ENCODE results near the gene PDZD4. TPM values are rescaled to one million over a fixed set of nuclear protein-coding genes. Genes with fewer than 3 reads are reported as not detected.

Gene PDZD4
- total RNA-seq, 2 experiments from 2014 or later: not detected

DNA sequence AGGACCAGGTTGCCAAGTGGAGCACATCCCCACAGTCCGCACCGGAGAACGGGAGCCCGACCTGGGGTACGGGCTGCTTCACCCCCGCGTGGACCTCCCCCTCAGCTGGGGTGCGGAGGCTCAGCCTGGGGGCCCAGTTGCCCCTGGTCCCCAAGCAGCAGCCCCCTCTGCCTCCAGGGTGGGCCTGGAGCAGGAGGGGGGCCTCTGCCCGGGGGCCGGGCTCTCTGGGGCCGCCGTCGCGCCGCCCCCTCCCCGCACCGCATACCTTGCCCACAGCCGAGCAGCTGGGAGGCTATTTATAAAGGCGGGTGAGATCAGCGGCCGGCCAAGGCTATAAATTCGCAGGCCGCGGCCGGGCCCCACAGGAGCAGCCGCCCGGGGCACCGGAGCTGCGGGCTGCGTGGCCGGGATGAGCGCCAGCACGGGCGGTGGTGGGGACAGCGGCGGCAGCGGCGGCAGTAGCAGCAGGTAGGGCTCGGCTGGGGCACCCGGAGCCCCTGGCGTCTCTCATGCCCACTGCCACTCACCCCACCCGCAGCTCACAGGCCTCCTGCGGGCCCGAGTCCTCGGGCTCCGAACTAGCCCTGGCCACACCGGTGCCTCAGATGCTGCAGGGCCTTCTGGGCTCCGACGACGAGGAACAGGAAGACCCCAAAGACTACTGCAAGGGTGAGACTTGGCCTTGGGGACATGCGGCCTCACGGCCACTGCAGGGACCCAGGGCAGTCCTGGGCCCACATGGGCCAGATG is 49.5 kb downstream of the PDZD4 start, which contains the start of gene SRPK3:
SRPK3 (plus strand) TSS at position 364 of the 750 bp plus-strand sequence; CDS start at position 410, 46 bp downstream.
- Histone ChIP-seq H3K4me2 (ENCODE audit: low read length) (no peak within 1 kb of the TSS), H3K9me2 (ENCODE audit: insufficient read depth, low read length) (no peaks in the 10 kb centered on the region), H3K4me3 (ENCODE audit: low read depth, low read length, poor library complexity, severe bottlenecking) (no peak within 1 kb of the TSS), H2AFZ (ENCODE audit: low read length) (no peak within 1 kb of the TSS), H3K27ac (ENCODE audit: low read depth, low read length, poor library complexity, severe bottlenecking) (no peak within 1 kb of the TSS), H3K4me1 (ENCODE audit: insufficient read depth, low read length, poor library complexity, severe bottlenecking) (peaks cover 3% of the 10 kb centered on the region), H3K9me3 (ENCODE audit: low read length) (no peaks in the 10 kb centered on the region), H4K20me1 (ENCODE audit: insufficient read depth, low read length) (no peaks in the 10 kb centered on the region), H3K79me2 (ENCODE audit: insufficient read depth, low read depth, low read length) (no peaks in the 10 kb centered on the region), H3K36me3 (ENCODE audit: insufficient read depth, low read length) (no peaks in the 10 kb centered on the region; the same call in 1 of the 2 replicates)
- DNase-seq (ENCODE audit: low spot score): no peak
- no peak for TF ChIP-seq EZH2phosphoT487 (IDR thresholded peaks at IDR 0.05; ENCODE audit: borderline replicate concordance, low read depth, low read length)
- TF ChIP-seq, protein P1, sequence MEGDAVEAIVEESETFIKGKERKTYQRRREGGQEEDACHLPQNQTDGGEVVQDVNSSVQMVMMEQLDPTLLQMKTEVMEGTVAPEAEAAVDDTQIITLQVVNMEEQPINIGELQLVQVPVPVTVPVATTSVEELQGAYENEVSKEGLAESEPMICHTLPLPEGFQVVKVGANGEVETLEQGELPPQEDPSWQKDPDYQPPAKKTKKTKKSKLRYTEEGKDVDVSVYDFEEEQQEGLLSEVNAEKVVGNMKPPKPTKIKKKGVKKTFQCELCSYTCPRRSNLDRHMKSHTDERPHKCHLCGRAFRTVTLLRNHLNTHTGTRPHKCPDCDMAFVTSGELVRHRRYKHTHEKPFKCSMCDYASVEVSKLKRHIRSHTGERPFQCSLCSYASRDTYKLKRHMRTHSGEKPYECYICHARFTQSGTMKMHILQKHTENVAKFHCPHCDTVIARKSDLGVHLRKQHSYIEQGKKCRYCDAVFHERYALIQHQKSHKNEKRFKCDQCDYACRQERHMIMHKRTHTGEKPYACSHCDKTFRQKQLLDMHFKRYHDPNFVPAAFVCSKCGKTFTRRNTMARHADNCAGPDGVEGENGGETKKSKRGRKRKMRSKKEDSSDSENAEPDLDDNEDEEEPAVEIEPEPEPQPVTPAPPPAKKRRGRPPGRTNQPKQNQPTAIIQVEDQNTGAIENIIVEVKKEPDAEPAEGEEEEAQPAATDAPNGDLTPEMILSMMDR (conservative IDR thresholded peaks at IDR 0.05; ENCODE audit: low read length): no peak
- BruUV-seq (replicated peaks): no TSS peak
- intact Hi-C loops (cut with micrococcal nuclease; ENCODE audit: unreplicated experiment): no loop called here
- CTCF ChIA-PET (ENCODE audit: unreplicated experiment): no interaction called here
- POLR2A ChIA-PET: interaction anchor here (0.8 kb wide), 1 partner anchor 114 kb away, joined by 3 read pairs; no protein-coding TSS in a partner anchor

DNA sequence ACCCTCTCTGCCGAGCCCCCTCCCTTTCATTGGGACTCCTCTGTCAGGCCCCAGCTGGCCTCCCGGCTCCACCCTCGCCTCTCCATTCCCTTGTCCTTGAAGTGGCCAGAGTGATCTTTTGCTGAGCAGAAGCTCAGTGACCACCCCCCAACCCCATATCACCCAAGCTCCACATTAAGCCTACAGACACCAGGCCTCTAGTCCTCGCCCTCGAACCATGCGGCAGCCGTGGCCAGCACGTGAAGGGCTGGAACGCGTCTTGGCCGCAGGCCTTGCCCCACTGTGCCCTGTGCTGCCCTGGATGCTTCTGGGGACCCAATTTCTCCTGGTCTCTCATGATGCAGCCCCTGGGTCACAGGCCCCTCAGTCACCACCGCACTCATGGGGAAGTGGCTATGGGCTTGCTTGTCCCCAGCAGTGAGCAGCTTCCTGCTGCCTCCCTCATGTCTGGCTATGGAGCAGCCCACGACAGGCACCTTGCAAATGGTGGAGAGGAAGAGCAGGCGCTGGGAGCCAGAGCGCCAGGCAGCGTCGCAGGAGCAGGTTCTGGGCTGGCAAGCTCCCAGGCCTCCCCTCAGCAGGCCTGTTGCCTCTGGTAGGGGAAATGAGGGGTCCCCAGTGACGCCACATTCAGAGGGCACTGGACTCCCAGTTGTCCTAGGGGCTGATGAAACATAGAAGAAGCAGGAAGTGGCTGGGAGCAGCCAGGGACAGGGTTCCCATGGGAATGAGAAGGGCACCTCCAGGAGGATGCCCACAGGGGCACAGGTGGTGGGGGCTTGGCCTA is 50.3 kb downstream of the PDZD4 start:
- H3K36me3 ChIP-seq (ENCODE audit: insufficient read depth, low read length): no peaks in the 10 kb centered on the region
- H3K9me2 ChIP-seq (ENCODE audit: insufficient read depth, low read length): no peaks in the 10 kb centered on the region
- no peak overlapping the region for H3K27ac ChIP-seq (ENCODE audit: low read depth, low read length, poor library complexity, severe bottlenecking)
- no peaks in the 10 kb centered on the region for H3K9me3 ChIP-seq (ENCODE audit: low read length)
- no peak overlapping the region for H2AFZ ChIP-seq (ENCODE audit: low read length)
- no TSS peak for BruUV-seq (replicated peaks)
- no peaks in the 10 kb centered on the region for H4K20me1 ChIP-seq (ENCODE audit: insufficient read depth, low read length)
- H3K4me3 ChIP-seq (ENCODE audit: low read depth, low read length, poor library complexity, severe bottlenecking): no peak overlapping the region
- no peak for TF ChIP-seq EZH2phosphoT487 (IDR thresholded peaks at IDR 0.05; ENCODE audit: borderline replicate concordance, low read depth, low read length)
- TF ChIP-seq, protein P1 (conservative IDR thresholded peaks at IDR 0.05; ENCODE audit: low read length): no peak
- H3K4me1 ChIP-seq (ENCODE audit: insufficient read depth, low read length, poor library complexity, severe bottlenecking): peaks cover 3% of the 10 kb centered on the region
- ChIA-PET POLR2A (interaction anchor here (0.8 kb wide), 1 partner anchor 114 kb away, joined by 3 read pairs; no protein-coding TSS in a partner anchor), CTCF (ENCODE audit: unreplicated experiment) (no interaction called here)
- DNase-seq (ENCODE audit: low spot score): no peak
- no peak overlapping the region for H3K4me2 ChIP-seq (ENCODE audit: low read length)
- no peaks in the 10 kb centered on the region for H3K79me2 ChIP-seq (ENCODE audit: insufficient read depth, low read depth, low read length)
- intact Hi-C loops (cut with micrococcal nuclease; ENCODE audit: unreplicated experiment): no loop called here

All from OCI-LY7 (cell line).